Astrocyte (in vitro differentiated cells and primary cell): ENCODE data around the gene MRPS9.

ENCODE experiments used
- EZH2 ChIP-seq: IDR thresholded peaks from 2 replicates; pipeline ENCODE4 v1.6.1; 2012; ENCODE audit warnings: mild to moderate bottlenecking, low read length, inconsistent platforms; ENCODE audit not compliant: insufficient read depth
- TF ChIP-seq, protein P1 (sequence below): IDR thresholded peaks from 2 replicates; pipeline ENCODE4 v1.5.1; 2011; ENCODE audit warnings: low read depth, mild to moderate bottlenecking, inconsistent platforms, low read length, moderate library complexity; ENCODE audit not compliant: insufficient read depth

DNA sequence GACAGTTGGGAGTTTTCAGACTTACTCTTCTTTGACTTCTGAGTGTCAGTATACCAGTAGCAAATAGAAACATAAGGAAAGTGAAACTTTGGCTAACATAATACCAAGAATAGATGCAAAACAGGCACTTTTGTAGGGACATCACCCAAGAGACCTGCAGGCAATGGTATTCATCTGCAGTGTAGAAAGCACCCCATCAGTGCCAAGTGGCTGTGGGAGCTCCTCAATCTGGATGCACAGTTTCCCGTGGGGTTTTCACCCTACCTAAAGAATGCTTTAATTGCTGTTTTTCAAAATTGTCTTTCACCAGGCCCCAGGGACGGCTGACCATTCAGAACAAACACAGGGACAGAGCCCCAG, 107.1 kb downstream of the MRPS9 start:
- TF ChIP-seq, protein P1, sequence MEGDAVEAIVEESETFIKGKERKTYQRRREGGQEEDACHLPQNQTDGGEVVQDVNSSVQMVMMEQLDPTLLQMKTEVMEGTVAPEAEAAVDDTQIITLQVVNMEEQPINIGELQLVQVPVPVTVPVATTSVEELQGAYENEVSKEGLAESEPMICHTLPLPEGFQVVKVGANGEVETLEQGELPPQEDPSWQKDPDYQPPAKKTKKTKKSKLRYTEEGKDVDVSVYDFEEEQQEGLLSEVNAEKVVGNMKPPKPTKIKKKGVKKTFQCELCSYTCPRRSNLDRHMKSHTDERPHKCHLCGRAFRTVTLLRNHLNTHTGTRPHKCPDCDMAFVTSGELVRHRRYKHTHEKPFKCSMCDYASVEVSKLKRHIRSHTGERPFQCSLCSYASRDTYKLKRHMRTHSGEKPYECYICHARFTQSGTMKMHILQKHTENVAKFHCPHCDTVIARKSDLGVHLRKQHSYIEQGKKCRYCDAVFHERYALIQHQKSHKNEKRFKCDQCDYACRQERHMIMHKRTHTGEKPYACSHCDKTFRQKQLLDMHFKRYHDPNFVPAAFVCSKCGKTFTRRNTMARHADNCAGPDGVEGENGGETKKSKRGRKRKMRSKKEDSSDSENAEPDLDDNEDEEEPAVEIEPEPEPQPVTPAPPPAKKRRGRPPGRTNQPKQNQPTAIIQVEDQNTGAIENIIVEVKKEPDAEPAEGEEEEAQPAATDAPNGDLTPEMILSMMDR, result no peak
- TF ChIP-seq EZH2, result no peak
